GM19351 (cell line): ENCODE data around the gene CSF1R.

ENCODE experiments used
- ATAC-seq: cut with Tn5 transposase; IDR thresholded peaks from one replicate; pipeline ENCODE4 v1.9.1; 2021; ENCODE audit warnings: mild to moderate bottlenecking, moderate library complexity; ENCODE audit not compliant: unreplicated experiment

The CSF1R gene

GRCh38 chr5:150121448-150122157, 35.2 kb upstream of the CSF1R start:
- ATAC-seq = no peak

GRCh38 chr5:150120617-150121447, 34.5 kb upstream of the CSF1R start:
- ATAC-seq = no peak

- no peak for ATAC-seq
Measured at GRCh38 chr5:150120062-150120441, 33.7 kb upstream of the CSF1R start.

- ATAC-seq = no peak
Measured at GRCh38 chr5:150119421-150120061, 33.2 kb upstream of the CSF1R start.

- no peak for ATAC-seq
Measured at GRCh38 chr5:150118561-150119229, 32.3 kb upstream of the CSF1R start.

- no peak for ATAC-seq
Measured at GRCh38 chr5:150117945-150118560, 31.7 kb upstream of the CSF1R start.

- ATAC-seq = no peak
Measured at GRCh38 chr5:150116667-150117400, 30.5 kb upstream of the CSF1R start.

GRCh38 chr5:150114773-150115408, 28.5 kb upstream of the CSF1R start:
- ATAC-seq = no peak

- no peak for ATAC-seq
Measured at GRCh38 chr5:150114102-150114641, 27.8 kb upstream of the CSF1R start.

- ATAC-seq = no peak
Measured at GRCh38 chr5:150113047-150113744, 26.8 kb upstream of the CSF1R start.

- no peak for ATAC-seq
Measured at GRCh38 chr5:150112201-150113046, 26.1 kb upstream of the CSF1R start.

GRCh38 chr5:150111122-150111521, 24.8 kb upstream of the CSF1R start:
- ATAC-seq = no peak

GRCh38 chr5:150109921-150110320, 23.6 kb upstream of the CSF1R start:
- ATAC-seq = no peak

GRCh38 chr5:150108711-150109514, 22.6 kb upstream of the CSF1R start:
- no peak for ATAC-seq

- no peak for ATAC-seq
Measured at GRCh38 chr5:150107909-150108447, 21.6 kb upstream of the CSF1R start.

- ATAC-seq = no peak
Measured at GRCh38 chr5:150106674-150107426, 20.5 kb upstream of the CSF1R start.
